ENCODE results near the gene LONRF2.

LONRF2 gene

GRCh38 chr2:100301881-100302584, 20.3 kb downstream of the LONRF2 start:
- no peak for DNase-seq

- DNase-seq, result no peak
Measured at GRCh38 chr2:100299548-100299947, 22.8 kb downstream of the LONRF2 start.

- DNase-seq, result no peak
Measured at GRCh38 chr2:100297511-100297910, 24.8 kb downstream of the LONRF2 start.

GRCh38 chr2:100294162-100294497, 28.2 kb downstream of the LONRF2 start:
- DNase-seq, result no peak

- DNase-seq, result no peak
Measured at GRCh38 chr2:100293341-100294161, 28.8 kb downstream of the LONRF2 start.

GRCh38 chr2:100292022-100292580, 30.2 kb downstream of the LONRF2 start:
- DNase-seq, result peak in 3 of 56 donors; percentile 20 to 50 (median 32)

- peak in 17 of 56 donors; percentile 11 to 50 (median 28) for DNase-seq
Measured at GRCh38 chr2:100291152-100291970, 30.9 kb downstream of the LONRF2 start.

- DNase-seq, result no peak
Measured at GRCh38 chr2:100290718-100291151, 31.6 kb downstream of the LONRF2 start.

GRCh38 chr2:100289020-100289419, 33.3 kb downstream of the LONRF2 start:
- DNase-seq, result no peak

- no peak for DNase-seq
Measured at GRCh38 chr2:100286318-100286717, 36.0 kb downstream of the LONRF2 start.

- DNase-seq, result no peak
Measured at GRCh38 chr2:100285691-100286090, 36.6 kb downstream of the LONRF2 start.

GRCh38 chr2:100285011-100285410, 37.3 kb downstream of the LONRF2 start:
- no peak for DNase-seq

- peak in 3 of 56 donors; percentile 22 to 69 (median 48) for DNase-seq
Measured at GRCh38 chr2:100283724-100284501, 38.4 kb downstream of the LONRF2 start.

- peak in 20 of 56 donors; percentile 18 to 69 (median 37) for DNase-seq
Measured at GRCh38 chr2:100281521-100282438, 40.5 kb downstream of the LONRF2 start.

- no peak for DNase-seq
Measured at GRCh38 chr2:100279586-100280534, 42.4 kb downstream of the LONRF2 start.

GRCh38 chr2:100278986-100279385, 43.3 kb downstream of the LONRF2 start:
- no peak for DNase-seq

GRCh38 chr2:100278501-100278900, 43.8 kb downstream of the LONRF2 start:
- no peak for DNase-seq

GRCh38 chr2:100277540-100278207, 44.6 kb downstream of the LONRF2 start:
- DNase-seq, result no peak

Measured in amygdala (tissue), 56 donors.